Kidney glomerular epithelial cell (primary cell): ENCODE results near the gene HSPA8.
"Not testable (repeated sequence)": the region's sequence is repeated elsewhere in the genome, so short reads cannot be mapped to it uniquely, and the experiment has no call there.

Experiments used
- DNase-seq: peaks from one replicate; lab custom pipeline; 2025; lab: John Stamatoyannopoulos, UW

Gene HSPA8

DNA sequence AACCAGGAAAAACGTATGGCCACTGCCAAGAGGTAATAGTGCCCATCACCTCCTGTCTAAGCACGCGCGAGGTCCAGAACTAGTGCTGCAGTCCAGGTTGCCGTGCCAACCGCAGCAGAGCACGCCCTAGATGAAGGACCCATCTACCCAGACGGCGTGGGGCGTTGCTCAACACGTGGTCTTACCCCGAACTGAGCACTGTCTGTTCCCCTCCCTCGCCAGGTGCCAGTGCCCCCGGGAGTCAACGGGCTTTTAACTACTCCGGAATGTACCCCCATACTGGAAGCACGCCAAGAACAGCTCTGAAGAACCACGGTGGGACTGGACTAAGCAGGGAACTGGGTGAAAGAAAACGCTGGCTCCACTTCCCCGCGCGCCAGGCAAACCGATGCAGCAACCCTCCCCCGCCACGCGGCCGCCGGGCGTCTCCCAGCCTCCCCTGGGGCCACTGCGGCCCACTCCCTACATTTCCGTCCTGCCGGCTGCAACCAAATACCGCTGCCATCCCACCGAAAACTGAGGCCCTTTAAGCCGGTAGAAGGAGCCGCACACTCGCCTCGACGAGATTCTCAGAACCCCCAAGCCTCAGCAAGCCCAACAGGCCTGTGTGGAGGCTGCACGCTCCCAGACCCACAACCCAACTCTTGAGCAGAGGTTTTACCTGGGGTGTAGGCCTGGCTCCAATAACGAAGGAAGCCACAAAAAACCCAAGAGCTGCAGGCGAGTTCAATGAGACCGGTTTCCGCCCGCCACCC is at the start of gene HSPA8:
TSS of gene HSPA8 (minus strand) at position 734 of the 755 bp plus-strand sequence. CDS start 812 bp downstream, outside the sequence.
- DNase-seq = no peak

DNA sequence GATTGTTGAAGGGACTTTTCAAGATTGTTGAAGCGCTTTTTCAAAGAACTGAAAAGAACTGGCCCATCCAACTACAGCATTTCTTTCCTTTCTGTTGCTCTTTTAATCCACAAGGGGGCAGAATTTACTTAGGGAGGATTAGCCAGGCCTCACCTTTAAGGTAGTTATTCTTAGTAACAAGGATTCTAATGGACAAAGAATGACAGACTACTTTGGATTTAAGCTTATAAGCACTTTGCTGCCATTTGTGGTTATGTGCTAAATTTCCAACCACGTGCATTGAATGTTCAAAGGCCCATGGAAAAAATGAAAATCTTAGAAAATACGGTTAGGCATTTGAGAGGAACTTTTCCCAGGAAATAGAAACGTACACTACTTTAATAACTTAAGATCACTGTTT is 49.5 kb upstream of the HSPA8 start:
- peak; percentile 71 for DNase-seq

GRCh38 chr11:123110397-123110796 is 48.5 kb upstream of the HSPA8 start:
- no peak for DNase-seq

- no peak for DNase-seq
These were observed 46.1 kb upstream of the HSPA8 start for GRCh38 chr11:123107945-123108495.

- DNase-seq = no peak
These were observed 42.8 kb upstream of the HSPA8 start for GRCh38 chr11:123104697-123105096.

GRCh38 chr11:123103326-123103980 is 41.5 kb upstream of the HSPA8 start:
- peak; percentile 55 for DNase-seq

DNA sequence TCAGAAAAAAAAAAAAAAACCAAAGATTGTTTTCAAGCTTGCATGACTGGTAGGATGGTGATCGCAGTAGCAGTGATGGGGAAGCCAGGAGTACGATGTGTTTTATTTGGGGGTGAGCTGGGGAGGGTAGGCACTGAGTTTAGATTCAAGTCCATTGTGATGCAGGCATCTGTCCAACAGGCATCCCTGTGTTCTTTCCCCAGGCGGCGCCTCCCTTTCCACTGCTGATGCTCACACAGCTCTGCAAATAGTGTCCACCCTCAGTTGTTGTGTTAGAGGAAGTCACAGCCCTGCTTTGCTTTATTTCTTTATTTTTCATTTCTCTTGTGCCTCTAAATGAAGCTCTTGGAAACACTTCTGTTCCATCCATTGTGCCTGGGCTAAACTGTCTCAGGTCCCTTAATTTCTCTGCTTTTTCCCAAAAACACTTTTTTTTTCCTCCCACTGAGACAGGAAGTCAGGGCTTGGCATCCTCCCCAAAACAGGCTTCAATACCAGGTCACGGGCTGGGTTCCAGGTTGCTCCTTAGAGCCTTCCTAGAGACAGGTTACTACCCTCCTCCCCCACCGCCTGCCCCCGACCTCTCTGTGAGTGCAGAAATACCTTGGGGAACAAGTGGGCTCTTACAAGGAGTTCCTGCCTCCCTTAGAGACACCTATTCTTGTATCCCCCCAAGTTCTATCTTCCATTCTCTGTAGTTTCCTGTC is 38.6 kb upstream of the HSPA8 start:
- no peak for DNase-seq

DNA sequence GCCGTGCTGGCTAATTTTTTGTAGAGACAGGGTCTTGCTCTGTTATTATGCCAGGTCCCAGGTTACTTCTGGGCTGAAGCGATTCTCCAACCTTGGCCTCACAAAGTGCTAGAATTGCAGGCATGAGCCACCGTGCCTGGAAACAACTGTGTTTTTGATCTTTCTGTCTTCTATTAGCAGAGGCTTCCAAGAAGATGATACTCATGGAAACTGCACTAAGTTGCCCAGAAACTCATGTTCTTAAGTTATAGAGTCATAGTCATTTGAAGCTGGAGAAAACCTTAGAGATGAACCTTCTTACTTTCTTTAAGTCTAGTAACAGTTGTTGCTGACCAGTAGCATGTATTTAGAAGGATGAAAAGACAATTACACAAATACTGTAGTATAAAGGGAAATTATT is 37.1 kb upstream of the HSPA8 start:
- DNase-seq = no peak

DNA sequence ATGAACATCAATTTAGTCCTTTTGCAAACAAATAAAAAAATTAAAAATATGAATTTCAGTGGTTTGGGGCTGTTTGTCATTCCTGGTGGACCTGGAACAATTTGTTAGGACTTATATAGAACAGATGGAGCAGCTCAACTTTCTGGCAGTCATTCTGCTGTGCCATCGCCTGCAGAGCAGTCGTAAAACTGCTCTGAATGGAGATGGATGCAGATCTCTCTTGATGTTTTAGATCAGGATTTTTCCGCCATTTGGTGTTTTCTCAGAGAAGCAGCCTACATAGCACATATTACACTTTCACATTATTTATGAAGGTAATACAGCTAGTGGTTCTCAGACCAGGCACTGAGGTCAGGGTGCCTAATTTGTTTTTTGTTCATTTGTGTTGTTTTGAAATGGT is 31.8 kb upstream of the HSPA8 start:
- DNase-seq = no peak

DNA sequence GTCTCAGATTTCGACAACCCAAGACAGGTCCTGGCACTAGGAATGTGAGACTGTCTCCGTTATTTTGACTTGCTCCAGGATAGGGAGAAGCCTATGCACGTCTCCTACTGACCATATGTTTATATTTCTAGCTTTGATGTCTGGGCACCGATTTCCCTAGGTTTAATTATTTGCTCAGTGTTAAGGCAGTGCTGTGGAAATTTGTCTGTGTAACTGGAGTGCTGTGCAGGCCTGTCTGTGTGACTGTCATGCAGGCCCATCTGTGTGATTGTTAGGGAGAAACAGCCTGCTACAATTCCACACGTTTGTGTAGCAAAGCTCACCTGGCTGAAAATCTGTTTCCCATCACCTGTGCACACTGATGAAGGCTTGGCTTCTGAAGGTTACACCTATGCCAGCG is 29.6 kb upstream of the HSPA8 start:
- no peak for DNase-seq

DNA sequence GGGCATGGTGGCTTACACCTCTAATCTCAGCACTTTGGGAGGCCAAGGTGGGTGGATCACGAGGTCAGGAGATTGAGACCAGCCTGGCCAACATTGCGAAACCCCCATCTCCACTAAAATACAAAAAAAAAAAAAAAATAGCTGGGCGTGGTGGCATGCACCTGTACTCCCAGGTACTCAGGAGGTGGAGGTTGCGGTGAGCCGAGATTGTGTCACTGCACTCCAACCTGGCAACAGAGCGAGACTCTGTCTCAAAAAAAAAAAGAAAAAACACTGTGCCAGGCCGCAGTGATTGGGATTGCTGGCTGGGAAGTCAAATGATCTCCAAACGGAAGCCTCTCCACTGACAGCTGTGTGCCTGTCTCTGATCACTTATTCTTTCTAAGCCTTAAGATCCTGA is 28.2 kb upstream of the HSPA8 start:
- DNase-seq = not testable (repeated sequence)

- DNase-seq = not testable (repeated sequence)
These were observed 27.0 kb upstream of the HSPA8 start for GRCh38 chr11:123088896-123089295.

GRCh38 chr11:123087657-123088056 is 25.7 kb upstream of the HSPA8 start:
- not testable (repeated sequence) for DNase-seq

DNA sequence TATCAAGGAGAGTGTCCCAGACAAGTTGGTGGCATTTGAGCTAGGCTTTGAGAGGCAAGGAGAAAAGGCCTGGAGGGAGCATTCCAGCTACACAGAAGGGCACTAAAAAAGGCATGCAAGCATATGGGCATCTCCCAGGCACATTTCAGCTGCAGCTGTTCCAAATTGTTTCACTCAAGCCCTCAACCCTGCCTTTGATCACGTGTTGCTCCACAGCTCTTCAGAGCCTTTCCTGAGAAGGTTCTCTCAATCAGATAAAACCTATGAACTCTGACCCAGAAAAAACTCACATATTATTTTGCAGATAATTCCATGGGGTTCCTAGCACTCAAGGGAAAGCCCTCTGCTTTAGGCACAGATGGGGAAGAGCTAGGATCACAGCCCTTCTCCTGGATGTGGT is 24.4 kb upstream of the HSPA8 start:
- DNase-seq = no peak

DNA sequence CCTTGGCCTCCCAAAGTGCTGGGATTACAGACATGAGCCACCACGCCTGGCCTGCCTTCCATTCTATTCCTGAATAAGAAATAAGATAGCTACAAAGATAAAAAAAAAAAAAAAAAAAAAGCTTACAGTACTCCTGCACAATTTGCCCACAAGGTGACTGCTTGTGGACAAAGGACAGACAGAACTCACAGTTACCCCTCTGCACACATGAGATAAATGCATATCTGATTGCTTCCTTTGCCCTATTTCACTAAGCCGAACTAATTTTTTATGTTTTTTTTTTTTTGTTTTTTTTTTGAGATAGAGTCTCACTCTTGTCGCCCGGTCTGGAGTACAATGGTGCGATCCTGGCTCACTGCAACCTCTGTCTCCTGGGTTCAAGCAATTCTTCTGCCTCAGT is 23.6 kb upstream of the HSPA8 start:
- no peak for DNase-seq

- DNase-seq = no peak
These were observed 22.5 kb upstream of the HSPA8 start for GRCh38 chr11:123084454-123084853.

DNA sequence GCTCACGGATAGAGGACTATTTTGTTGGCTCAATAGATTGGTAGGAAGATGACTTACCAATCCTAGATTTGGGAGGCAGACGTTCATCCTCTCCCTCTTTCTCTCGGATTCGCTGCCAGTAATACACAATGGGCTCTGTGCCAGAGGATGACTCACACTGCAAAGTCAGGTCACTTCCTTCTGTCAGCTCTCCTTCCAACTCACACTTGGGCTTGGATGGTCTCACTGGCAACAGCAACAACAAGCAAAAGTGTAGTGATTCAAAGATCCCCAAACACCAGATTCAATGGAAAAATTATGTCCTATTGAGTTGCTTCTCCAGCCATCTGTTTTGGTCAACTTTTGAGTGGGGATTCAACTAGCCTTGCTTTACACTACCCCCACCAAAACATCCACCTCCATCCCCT is 21.7 kb upstream of the HSPA8 start:
- DNase-seq = peak; percentile 90

GRCh38 chr11:123082977-123083376 is 21.0 kb upstream of the HSPA8 start:
- DNase-seq = no peak

DNA sequence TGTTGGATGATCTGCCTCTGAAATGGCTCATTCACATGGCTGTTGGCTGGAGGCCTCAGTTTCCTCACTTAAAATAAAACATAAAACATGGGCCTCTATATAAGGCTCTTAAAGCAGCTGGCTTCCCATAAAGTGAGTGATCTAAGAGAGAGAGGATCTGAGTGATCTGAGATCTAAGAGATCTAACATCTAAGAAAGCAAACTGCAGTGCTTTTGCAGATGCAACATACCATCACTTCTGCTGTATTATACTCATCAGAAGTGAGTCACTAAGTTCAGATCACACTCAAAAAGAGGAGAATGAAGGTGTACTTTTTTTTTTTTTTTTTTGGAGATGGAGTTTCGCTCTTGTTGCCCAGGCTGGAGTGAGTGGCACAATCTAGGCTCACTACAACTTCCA is 18.1 kb upstream of the HSPA8 start:
- DNase-seq = no peak

- DNase-seq = no peak
These were observed 14.5 kb upstream of the HSPA8 start for GRCh38 chr11:123076484-123076883.

DNA sequence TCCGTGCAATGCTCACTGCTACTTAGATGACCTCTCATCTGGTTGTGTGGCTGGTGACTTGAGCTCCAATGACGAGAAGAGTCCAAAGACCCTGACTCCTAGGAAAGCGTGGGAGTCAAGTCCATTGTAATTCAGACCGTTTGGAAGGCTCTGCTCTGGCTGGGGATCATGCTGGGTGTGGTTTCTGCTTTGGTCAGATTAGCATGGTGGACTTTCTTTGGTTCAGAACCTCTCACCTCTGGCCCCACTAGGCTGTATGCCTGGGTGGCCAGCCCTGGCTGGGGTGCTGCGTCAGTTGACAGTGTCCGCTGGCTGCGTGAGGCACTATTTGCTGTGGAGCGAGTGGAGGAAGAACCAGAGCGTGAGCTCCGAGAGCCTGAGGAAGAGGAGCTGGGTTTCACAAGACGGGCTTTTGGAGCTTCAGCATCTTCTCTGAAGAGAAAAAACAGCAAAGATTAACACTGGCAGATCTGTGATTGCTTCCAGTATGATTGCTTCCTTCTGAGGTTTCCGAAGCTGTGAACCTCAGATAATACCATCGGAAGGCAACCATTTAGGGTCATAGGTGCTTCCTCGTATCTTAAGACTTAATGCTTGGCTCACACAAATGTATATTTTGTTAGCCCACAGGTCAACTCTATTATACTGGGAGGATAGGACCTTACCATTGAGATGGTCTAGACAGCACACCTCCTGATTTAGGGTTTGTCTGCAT is 11.6 kb upstream of the HSPA8 start:
- no peak for DNase-seq

DNA sequence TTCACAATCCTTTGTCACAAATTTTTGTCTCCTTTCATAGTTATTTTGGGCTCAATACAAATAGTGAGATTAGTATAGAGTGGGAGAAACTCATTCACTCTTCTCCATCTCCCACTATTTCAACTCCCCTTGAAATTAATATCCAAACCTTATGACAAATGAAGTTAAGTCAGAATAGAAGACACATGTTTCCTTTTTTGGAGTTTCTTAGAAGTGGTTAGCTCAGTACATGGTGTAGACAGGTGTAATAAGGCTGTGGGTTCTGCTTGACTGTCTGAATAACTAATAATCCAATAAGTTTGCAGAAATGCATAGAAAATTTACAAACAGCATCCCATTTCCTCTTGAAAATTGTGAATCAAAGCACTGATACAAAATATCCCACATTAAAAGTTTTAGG is 10.8 kb upstream of the HSPA8 start:
- no peak for DNase-seq
